Endothelial cell of umbilical vein (primary cell): Measurements from ENCODE around the gene C20orf141. TPM values are rescaled to one million over a fixed set of nuclear protein-coding genes. Genes with fewer than 3 reads are reported as not detected.
A peak's percentile ranks its signal among the peaks of the same experiment; 100 is the strongest.

ENCODE experiments used
- BruUV-seq: library from RNA; stranded (reverse); fragments of 400-500 nt; replicated peaks from 2 replicates; lab custom pipeline; 2021; lab: Mats Ljungman, UMichigan
- CTCF ChIA-PET: fragments of 300-600, 350-600 bp; sonication (Branson Sonifier 250); formaldehyde crosslinking; loops from one replicate; lab custom pipeline; 2021; ENCODE audit warnings: antibody characterized with exemption, inconsistent platforms; lab: Charles Lee
- POLR2A ChIA-PET: fragments of 300-600, 350-600 bp; sonication (Branson Sonifier 250); formaldehyde crosslinking; loops from one replicate; lab custom pipeline; 2021; ENCODE audit warnings: antibody characterized with exemption, inconsistent platforms; lab: Charles Lee
- DNase-seq: peaks from one replicate; pipeline ENCODE4 v3.0.0-alpha.2; 2011; ENCODE audit warnings: low read depth, low spot score
- FAIRE-seq: peaks from 2 replicates; lab custom pipeline; 2011; peaks lifted over from hg19 to GRCh38; lab: Jason Lieb, UNC
- H2AFZ ChIP-seq: 2 replicates; pipeline ENCODE4 v1.6.0; 2012; ENCODE audit warnings: low read depth, low read length, control low read depth, inconsistent platforms
- H3K27ac ChIP-seq: 2 replicates; pipeline ENCODE4 v1.5.1; 2011; ENCODE audit warnings: low read depth, mild to moderate bottlenecking, control low read depth, low read length, moderate library complexity; ENCODE audit not compliant: insufficient read depth
- H3K27me3 ChIP-seq, 2 experiments: 2 replicates each; pipeline versions ENCODE4 v1.6.0 to v1.6.1; 2011; ENCODE audit warnings: low read length in 2 of 2, mixed read lengths in 1 of 2; ENCODE audit not compliant: control insufficient read depth in 2 of 2, insufficient read depth in 2 of 2
- H3K36me3 ChIP-seq, 2 experiments: 2 replicates in 1 of 2; 3 replicates in 1 of 2; pipeline ENCODE4 v1.5.1; 2011; ENCODE audit warnings: low read length in 2 of 2, mild to moderate bottlenecking in 1 of 2, moderate library complexity in 1 of 2; ENCODE audit not compliant: control insufficient read depth in 2 of 2, insufficient read depth in 2 of 2; ENCODE audit errors: extremely low read depth in 1 of 2
- H3K4me1 ChIP-seq: 3 replicates; pipeline ENCODE4 v1.5.1; 2011; ENCODE audit warnings: mild to moderate bottlenecking, low read length; ENCODE audit not compliant: control insufficient read depth, insufficient read depth; ENCODE audit errors: extremely low read depth
- H3K4me2 ChIP-seq: 2 replicates; pipeline ENCODE4 v1.6.1; 2011; ENCODE audit warnings: low read length, control low read depth, mixed read lengths; ENCODE audit not compliant: insufficient read depth
- H3K4me3 ChIP-seq, 3 experiments: fragments of 200-600 bp in 1 of 3; sonication (generic), shearing (Covaris generic) in 1 of 3; replicated peaks in 1 of 3; 2 replicates each; pipeline ENCODE4 v1.5.1; 2011 to 2016; ENCODE audit warnings: control low read depth in 3 of 3, low read length in 3 of 3, mild to moderate bottlenecking in 2 of 3, inconsistent platforms in 1 of 3, low read depth in 1 of 3, moderate library complexity in 1 of 3; ENCODE audit not compliant: insufficient read depth in 1 of 3
- H3K79me2 ChIP-seq: 2 replicates; pipeline ENCODE4 v1.6.0; 2012; ENCODE audit warnings: low read length, inconsistent platforms; ENCODE audit not compliant: control insufficient read depth, insufficient read depth
- H3K9ac ChIP-seq: replicated peaks from 2 replicates; pipeline ENCODE3; 2011; ENCODE audit warnings: low read length, control low read depth; ENCODE audit not compliant: insufficient read depth; ENCODE audit errors: extremely low read depth
- H3K9me1 ChIP-seq: replicated peaks from 3 replicates; pipeline ENCODE4 v1.6.0; 2011; ENCODE audit warnings: mild to moderate bottlenecking, low read length; ENCODE audit not compliant: control insufficient read depth, insufficient read depth; ENCODE audit errors: extremely low read depth
- H3K9me3 ChIP-seq: replicated peaks from 2 replicates; pipeline ENCODE4 v1.5.1; 2012; ENCODE audit warnings: low read length, inconsistent platforms; ENCODE audit not compliant: control insufficient read depth, insufficient read depth
- H4K20me1 ChIP-seq: replicated peaks from 2 replicates; pipeline ENCODE3; 2011; ENCODE audit warnings: mild to moderate bottlenecking, low read length; ENCODE audit not compliant: control insufficient read depth, insufficient read depth; ENCODE audit errors: extremely low read depth
- EZH2 ChIP-seq: IDR thresholded peaks from 2 replicates; pipeline ENCODE4 v1.6.1; 2012; ENCODE audit warnings: borderline replicate concordance, low read depth, mild to moderate bottlenecking, moderate library complexity, low read length, inconsistent platforms; ENCODE audit not compliant: severe bottlenecking
- GATA2 ChIP-seq: IDR thresholded peaks from 2 replicates; pipeline ENCODE4 v1.7.0; 2011; ENCODE audit warnings: low read depth, mild to moderate bottlenecking, moderate library complexity, mixed read lengths, low read length; ENCODE audit not compliant: insufficient read length, insufficient read depth
- JUN ChIP-seq: IDR thresholded peaks from 2 replicates; pipeline ENCODE4 v1.6.1; 2011; ENCODE audit warnings: borderline replicate concordance, low read depth; ENCODE audit not compliant: insufficient read length, insufficient read depth
- MYC ChIP-seq: IDR thresholded peaks from one replicate; pipeline ENCODE4 v1.6.1; 2011; ENCODE audit warnings: mild to moderate bottlenecking, low read depth, low read length
- dilution Hi-C: fragments of 300-500 bp; cut with MboI; formaldehyde crosslinking; loops from one replicate; pipeline ENCODE4 v1.15.0; 2019; ENCODE audit warnings: low sequenced_read_pairs; ENCODE audit not compliant: extremely low pct_ligation_motif_present
- intact Hi-C: fragments of 100-400 bp; cut with micrococcal nuclease; formaldehyde crosslinking; loops from one replicate; pipeline ENCODE4 v1.10.0; 2022
- polyA plus RNA-seq, 4 experiments: library from polyadenylated mRNA; depleted of rRNA in 3 of 4; stranded (reverse) in 3 of 4; unstranded in 1 of 4; fragments of >200 nt; gene quantifications; 2 replicates each; pipeline versions ENCODE4 v1.2.1 to v1.2.3, GENCODE V29; 2011 to 2012; ENCODE audit warnings: missing spikeins in 1 of 4
- total RNA-seq: library from RNA; stranded (reverse); gene quantifications from 2 replicates; pipeline ENCODE4 v1.2.3, GENCODE V29; 2021
- TF ChIP-seq, protein P1 (sequence below): IDR thresholded peaks from 2 replicates; pipeline ENCODE4 v1.6.1; 2011; ENCODE audit not compliant: insufficient read depth, insufficient read length
- TF ChIP-seq, protein P2 (sequence below), 2 donors: IDR thresholded peaks; 1 replicate in 1 of 2; 2 replicates in 1 of 2; pipeline ENCODE4 v1.5.1; 2011; ENCODE audit warnings: low read length in 2 of 2, mild to moderate bottlenecking in 2 of 2, moderate library complexity in 2 of 2, control low read depth in 1 of 2, inconsistent platforms in 1 of 2, low read depth in 1 of 2; ENCODE audit not compliant: insufficient read depth in 1 of 2; ENCODE audit errors: extremely low read depth in 1 of 2

C20orf141 gene
- total and polyA plus RNA-seq, 2 donors (not counting 3 experiments of a cell fraction or from before 2014, with no cell fraction given), result not detected

- dilution Hi-C loops (no loop called here), intact Hi-C loops (no loop called here)
- H3K4me1 ChIP-seq, result no peaks in the 10 kb centered on the region
Observed at GRCh38 chr20:2816030-2816582, 1.3 kb downstream of the C20orf141 start, which contains the start of gene TMEM239. TMEM239 (plus strand) TSS chr20:2816364; CDS start chr20:2816555, 191 bp downstream.

GRCh38 chr20:2816583-2817340, 2.0 kb downstream of the C20orf141 start:
- CTCF ChIA-PET, result interaction anchor here (0.7 to 1.0 kb wide), 3 partner anchors 23 to 38 kb away, joined by 3 to 6 read pairs (median 3); no protein-coding TSS in a partner anchor
- no peak overlapping the region for H3K4me3 ChIP-seq
- H3K4me2 ChIP-seq, result no peak overlapping the region
- dilution Hi-C loops (no loop called here), intact Hi-C loops (no loop called here)
- DNase-seq, result no peak
- H2AFZ ChIP-seq, result no peak overlapping the region
- POLR2A ChIA-PET, result no interaction called here
- no peak overlapping the region for H3K27ac ChIP-seq
- H3K27me3 ChIP-seq, result peaks cover 24 to 32% of the 10 kb centered on the region in 2 experiments
- H3K9me1 ChIP-seq, result no peaks in the 10 kb centered on the region
- H3K9me3 ChIP-seq, result peaks cover 1% of the 10 kb centered on the region
- H3K79me2 ChIP-seq, result no peaks in the 10 kb centered on the region
- no peaks in the 10 kb centered on the region for H3K4me1 ChIP-seq
- no peak for TF ChIP-seq EZH2
- no peak for TF ChIP-seq MYC
- TF ChIP-seq GATA2, result no peak
- TF ChIP-seq, protein P1, sequence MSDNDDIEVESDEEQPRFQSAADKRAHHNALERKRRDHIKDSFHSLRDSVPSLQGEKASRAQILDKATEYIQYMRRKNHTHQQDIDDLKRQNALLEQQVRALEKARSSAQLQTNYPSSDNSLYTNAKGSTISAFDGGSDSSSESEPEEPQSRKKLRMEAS, result no peak
- TF ChIP-seq, protein P2, sequence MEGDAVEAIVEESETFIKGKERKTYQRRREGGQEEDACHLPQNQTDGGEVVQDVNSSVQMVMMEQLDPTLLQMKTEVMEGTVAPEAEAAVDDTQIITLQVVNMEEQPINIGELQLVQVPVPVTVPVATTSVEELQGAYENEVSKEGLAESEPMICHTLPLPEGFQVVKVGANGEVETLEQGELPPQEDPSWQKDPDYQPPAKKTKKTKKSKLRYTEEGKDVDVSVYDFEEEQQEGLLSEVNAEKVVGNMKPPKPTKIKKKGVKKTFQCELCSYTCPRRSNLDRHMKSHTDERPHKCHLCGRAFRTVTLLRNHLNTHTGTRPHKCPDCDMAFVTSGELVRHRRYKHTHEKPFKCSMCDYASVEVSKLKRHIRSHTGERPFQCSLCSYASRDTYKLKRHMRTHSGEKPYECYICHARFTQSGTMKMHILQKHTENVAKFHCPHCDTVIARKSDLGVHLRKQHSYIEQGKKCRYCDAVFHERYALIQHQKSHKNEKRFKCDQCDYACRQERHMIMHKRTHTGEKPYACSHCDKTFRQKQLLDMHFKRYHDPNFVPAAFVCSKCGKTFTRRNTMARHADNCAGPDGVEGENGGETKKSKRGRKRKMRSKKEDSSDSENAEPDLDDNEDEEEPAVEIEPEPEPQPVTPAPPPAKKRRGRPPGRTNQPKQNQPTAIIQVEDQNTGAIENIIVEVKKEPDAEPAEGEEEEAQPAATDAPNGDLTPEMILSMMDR (IDR thresholded peaks at IDR 0.05; ENCODE audit: extremely low read depth in 1 of 2, insufficient read depth in 1 of 2, low read depth in 1 of 2, low read length in 2 of 2), result peak in 1 of 2 donors; percentile 13
- TF ChIP-seq JUN, result no peak
- H3K9ac ChIP-seq, result no peak overlapping the region
- H3K36me3 ChIP-seq, result no peaks in the 10 kb centered on the region
- H4K20me1 ChIP-seq, result no peaks in the 10 kb centered on the region
- FAIRE-seq, result no peak
- BruUV-seq, result no TSS peak

More at GRCh38 chr20:2816030-2816582, 1.3 kb downstream of the C20orf141 start, which contains the start of gene TMEM239:
- TF ChIP-seq, protein P1, result no peak
- no peak for TF ChIP-seq MYC
- H3K4me3 ChIP-seq, result no peak within 1 kb of the TSS
- CTCF ChIA-PET, result interaction anchor here (0.7 to 1.0 kb wide), 3 partner anchors 23 to 38 kb away, joined by 3 to 6 read pairs (median 3); no protein-coding TSS in a partner anchor
- no peaks in the 10 kb centered on the region for H3K9me1 ChIP-seq
- POLR2A ChIA-PET, result no interaction called here
- peaks cover 1% of the 10 kb centered on the region for H3K9me3 ChIP-seq
- no peak within 1 kb of the TSS for H3K9ac ChIP-seq
- no TSS peak for BruUV-seq
- H3K79me2 ChIP-seq, result no peaks in the 10 kb centered on the region
- DNase-seq, result no peak
- no peak for FAIRE-seq
- peaks cover 18 to 26% of the 10 kb centered on the region in 2 experiments for H3K27me3 ChIP-seq
- no peak within 1 kb of the TSS for H2AFZ ChIP-seq
- no peaks in the 10 kb centered on the region for H3K36me3 ChIP-seq
- H3K4me2 ChIP-seq, result no peak within 1 kb of the TSS
- no peak within 1 kb of the TSS for H3K27ac ChIP-seq
- H4K20me1 ChIP-seq, result no peaks in the 10 kb centered on the region
